Stimulated activated CD4-positive, alpha-beta T cell treated with anti-CD3 and anti-CD28 coated beads, Interleukin-4, amount 100 ng/mL, for 48 hours (primary cell): Measurements from ENCODE around the gene TTR.

Experiments used
- DNase-seq, 2 donors: peaks; one replicate each; pipeline ENCODE4 v3.0.0-alpha.2; 2020; ENCODE audit warnings: low read depth in 2 of 2

The TTR gene

DNA sequence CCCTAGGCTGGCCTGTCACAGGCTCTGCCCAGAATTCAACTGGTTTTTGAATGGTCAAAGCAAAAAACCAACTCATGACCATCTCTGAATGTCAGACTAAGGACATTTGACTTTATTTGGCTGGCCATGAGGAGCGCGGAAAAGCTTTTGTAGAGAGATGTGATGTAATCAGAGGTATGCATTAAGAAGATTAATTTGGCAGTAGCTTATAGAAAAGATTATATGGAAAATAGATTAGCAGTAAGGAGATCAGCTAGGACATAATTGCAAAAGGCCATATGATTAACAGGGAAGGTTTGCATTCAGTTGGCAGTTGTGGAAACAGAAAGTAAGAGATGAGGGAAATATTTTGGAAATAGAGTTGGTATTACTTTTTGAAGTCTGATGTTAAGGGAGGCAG is 12.3 kb upstream of the TTR start:
- DNase-seq, result no peak

DNA sequence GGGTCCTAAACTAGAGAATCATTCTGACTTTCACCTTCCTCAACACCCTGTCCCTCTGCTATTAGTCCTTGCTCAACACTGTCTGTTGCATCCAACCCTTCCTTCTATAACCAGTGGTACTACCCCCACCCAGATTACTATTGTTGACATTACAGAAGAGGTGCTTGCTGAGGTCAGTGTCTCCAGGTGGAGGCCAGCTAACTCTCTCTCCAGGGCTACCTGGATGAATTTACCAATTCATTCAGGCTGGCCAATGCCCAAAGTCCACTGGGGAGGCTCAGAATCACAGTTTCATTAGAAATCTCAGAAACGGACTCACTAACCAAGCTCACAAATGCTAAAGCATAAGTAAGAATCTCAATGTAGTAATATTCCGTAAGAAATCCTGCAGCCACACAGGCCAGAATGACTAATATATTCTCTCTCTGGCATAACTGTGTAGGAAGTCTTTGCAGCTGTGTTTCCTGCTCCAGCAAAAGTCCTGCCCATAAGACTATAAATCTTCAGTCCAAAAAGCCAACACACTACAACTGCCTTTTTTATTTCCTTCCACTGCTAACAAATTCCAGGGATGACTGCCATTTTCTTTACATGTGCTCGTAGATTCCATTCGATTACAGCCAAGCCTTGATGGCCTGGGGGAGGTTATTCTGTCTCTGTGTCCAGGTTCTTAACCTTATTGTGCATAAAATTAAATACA is 10.0 kb upstream of the TTR start:
- DNase-seq, result no peak

DNA sequence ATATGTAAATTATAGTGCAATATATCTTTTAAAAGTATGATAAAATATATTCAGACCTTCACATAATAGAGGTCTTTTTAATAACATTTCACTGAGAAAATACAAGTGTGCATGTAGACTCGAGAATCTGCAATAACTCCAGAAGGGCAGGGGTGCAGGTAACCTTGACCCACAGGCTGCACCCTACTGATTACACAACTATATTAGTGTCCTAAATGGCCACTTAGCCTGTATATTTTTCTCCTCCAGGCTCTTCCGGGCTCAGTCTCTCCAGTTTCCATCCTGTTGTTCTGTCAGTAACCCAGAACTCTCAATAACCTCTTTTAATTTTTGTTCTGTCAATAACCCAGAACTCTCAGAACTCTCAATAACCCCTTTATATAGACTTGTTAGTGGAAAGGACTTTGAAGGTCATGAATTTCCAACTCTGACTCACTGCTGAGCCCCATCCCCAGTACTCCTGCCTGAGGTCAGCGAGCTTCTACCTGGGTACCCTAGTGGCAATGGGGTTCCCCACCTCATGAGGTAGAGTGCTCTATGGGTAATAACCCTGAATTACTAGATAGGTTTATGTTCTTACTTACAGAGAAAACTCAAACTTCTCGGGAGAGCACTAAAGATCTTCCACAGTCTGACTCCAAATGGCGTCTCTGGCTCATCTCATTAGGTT is 8.4 kb upstream of the TTR start:
- DNase-seq, result no peak

DNA sequence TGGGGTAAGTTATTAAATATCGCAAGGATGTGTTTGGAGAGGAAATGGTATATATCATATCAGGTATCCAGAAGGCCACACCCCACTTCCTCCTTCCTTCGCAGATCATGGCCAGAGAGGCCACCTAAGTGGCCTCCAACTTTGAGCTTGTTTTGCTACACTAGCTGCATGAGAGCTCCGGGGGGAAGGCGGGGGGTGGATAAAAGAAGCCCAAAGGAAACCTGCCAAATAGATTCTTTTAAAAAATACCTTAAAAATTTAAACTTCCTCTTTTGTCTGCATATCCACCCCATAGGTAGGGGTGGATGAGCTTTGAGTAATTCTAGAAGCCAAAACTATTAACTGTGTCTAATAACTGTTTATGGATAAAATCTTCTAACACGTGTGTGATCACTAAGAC is 5.7 kb upstream of the TTR start:
- DNase-seq, result no peak

DNA sequence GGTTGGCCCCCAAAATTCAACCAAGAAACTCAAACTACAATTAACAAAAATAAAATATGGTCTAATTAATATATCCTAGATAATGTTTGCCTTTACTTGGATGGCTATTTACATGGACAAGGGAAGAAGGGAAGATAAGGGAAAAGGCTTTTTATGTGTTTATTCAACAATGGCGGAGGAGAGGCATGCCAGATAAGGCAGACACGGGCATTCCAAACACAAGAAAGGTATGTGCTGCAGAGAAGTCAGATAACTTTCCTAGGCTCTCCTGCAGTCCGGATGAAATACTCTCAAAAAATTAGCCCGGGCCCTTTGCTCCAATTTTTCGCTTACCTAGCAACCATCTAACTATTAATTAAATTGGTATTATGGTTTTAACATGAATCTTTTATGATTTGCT is 5.1 kb upstream of the TTR start:
- DNase-seq, result no peak

DNA sequence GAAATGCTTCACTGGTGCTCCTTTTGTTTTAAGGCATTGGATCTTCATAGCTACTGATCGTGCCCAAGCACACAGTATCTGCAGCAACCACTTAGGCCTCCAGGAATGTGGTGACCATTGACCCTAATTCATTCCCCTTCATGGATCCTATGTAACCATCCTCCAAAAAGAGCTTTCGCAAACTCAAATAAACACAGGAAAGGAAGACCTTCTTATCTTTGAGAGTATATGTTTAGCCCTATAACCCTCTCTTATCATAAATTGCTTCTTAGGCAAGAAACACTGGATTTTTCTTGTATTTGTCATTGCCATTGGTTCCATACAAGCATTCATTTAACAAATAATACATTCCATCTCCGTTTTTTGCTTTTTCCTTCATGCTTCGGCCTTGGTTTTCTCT is 4.1 kb upstream of the TTR start:
- no peak for DNase-seq

DNA sequence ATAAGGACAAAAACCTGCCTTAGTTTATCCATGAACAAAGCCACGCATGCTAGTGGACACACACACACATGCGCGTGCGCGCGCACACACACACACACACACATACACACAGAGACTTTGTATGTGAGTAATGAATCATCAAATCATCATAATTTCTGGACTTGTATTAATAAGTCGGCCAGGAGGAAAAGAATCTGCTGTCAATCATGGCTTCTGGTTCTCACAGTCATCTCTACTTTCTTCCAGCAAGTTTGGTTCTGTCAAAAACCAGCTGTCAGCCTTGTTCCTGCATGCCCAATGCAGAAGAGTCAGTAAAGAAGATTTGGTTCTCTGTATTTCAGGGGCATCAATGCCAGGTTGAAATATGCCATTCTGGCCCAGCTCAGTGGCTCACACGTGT is 1.1 kb upstream of the TTR start:
- DNase-seq, result no peak

DNA sequence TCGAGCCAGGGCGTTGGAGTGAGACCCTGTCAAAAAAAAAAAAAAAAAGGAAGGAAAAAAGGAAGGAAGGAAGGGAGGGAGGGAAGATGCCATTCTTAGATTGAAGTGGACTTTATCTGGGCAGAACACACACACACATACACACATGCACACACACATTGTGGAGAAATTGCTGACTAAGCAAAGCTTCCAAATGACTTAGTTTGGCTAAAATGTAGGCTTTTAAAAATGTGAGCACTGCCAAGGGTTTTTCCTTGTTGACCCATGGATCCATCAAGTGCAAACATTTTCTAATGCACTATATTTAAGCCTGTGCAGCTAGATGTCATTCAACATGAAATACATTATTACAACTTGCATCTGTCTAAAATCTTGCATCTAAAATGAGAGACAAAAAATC is 564 bp upstream of the TTR start:
- no peak for DNase-seq

DNA sequence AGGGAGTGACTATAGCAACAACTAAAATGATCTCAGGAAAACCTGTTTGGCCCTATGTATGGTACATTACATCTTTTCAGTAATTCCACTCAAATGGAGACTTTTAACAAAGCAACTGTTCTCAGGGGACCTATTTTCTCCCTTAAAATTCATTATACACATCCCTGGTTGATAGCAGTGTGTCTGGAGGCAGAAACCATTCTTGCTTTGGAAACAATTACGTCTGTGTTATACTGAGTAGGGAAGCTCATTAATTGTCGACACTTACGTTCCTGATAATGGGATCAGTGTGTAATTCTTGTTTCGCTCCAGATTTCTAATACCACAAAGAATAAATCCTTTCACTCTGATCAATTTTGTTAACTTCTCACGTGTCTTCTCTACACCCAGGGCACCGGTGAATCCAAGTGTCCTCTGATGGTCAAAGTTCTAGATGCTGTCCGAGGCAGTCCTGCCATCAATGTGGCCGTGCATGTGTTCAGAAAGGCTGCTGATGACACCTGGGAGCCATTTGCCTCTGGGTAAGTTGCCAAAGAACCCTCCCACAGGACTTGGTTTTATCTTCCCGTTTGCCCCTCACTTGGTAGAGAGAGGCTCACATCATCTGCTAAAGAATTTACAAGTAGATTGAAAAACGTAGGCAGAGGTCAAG is 955 bp downstream of the TTR start:
- DNase-seq, result no peak

DNA sequence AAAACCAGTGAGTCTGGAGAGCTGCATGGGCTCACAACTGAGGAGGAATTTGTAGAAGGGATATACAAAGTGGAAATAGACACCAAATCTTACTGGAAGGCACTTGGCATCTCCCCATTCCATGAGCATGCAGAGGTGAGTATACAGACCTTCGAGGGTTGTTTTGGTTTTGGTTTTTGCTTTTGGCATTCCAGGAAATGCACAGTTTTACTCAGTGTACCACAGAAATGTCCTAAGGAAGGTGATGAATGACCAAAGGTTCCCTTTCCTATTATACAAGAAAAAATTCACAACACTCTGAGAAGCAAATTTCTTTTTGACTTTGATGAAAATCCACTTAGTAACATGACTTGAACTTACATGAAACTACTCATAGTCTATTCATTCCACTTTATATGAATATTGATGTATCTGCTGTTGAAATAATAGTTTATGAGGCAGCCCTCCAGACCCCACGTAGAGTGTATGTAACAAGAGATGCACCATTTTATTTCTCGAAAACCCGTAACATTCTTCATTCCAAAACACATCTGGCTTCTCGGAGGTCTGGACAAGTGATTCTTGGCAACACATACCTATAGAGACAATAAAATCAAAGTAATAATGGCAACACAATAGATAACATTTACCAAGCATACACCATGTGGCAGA is 3.6 kb downstream of the TTR start:
- no peak for DNase-seq

DNA sequence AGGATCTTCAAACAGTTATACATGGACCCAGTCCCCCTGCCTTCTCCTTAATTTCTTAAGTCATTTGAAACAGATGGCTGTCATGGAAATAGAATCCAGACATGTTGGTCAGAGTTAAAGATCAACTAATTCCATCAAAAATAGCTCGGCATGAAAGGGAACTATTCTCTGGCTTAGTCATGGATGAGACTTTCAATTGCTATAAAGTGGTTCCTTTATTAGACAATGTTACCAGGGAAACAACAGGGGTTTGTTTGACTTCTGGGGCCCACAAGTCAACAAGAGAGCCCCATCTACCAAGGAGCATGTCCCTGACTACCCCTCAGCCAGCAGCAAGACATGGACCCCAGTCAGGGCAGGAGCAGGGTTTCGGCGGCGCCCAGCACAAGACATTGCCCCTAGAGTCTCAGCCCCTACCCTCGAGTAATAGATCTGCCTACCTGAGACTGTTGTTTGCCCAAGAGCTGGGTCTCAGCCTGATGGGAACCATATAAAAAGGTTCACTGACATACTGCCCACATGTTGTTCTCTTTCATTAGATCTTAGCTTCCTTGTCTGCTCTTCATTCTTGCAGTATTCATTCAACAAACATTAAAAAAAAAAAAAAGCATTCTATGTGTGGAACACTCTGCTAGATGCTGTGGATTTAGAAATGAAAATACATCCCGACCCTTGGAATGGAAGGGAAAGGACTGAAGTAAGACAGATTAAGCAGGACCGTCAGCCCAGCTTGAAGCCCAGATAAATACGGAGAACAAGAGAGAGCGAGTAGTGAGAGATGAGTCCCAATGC is 4.6 kb downstream of the TTR start:
- DNase-seq, result no peak

DNA sequence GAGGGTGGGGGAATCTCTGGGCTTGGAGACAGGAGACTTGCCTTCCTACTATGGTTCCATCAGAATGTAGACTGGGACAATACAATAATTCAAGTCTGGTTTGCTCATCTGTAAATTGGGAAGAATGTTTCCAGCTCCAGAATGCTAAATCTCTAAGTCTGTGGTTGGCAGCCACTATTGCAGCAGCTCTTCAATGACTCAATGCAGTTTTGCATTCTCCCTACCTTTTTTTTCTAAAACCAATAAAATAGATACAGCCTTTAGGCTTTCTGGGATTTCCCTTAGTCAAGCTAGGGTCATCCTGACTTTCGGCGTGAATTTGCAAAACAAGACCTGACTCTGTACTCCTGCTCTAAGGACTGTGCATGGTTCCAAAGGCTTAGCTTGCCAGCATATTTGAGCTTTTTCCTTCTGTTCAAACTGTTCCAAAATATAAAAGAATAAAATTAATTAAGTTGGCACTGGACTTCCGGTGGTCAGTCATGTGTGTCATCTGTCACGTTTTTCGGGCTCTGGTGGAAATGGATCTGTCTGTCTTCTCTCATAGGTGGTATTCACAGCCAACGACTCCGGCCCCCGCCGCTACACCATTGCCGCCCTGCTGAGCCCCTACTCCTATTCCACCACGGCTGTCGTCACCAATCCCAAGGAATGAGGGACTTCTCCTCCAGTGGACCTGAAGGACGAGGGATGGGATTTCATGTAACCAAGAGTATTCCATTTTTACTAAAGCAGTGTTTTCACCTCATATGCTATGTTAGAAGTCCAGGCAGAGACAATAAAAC is 6.5 kb downstream of the TTR start:
- no peak for DNase-seq

DNA sequence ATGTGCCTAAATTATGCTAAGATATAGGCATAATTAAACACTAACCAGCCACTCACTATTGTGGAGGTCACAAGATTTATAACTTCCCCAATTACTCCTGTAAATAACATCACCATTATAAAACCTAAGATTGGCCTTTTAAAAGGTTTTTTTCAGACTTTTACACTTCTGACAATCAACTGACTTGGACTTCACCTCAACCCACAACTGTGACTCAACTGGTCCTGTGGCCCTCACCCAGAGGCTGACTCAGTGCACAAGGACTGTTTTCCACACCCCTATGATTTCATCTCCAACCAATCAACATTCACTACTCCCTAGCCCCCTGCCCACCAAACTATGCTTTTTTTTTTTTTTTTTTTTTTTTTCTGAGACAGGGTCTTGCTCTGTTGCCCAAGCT is 11.6 kb downstream of the TTR start:
- DNase-seq, result no peak

DNA sequence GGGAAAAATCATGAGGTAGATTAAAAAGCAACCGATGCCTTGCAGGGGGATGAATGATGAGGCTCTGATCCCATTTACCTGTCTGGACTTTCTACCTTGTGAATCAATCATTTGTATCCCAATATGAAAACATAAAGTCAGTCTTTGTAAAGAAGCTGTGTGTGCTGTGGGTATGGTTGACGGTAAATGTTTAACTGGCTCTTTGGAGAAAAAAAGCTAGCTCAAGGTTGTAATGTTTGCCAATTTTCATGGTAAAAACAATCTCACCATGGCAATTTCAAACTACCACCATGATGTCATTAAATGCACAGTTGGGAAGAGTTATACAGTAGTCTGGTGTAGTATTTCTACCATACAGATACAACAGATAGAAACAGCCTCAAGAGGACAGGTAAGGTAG is 14.6 kb downstream of the TTR start:
- DNase-seq, result no peak

DNA sequence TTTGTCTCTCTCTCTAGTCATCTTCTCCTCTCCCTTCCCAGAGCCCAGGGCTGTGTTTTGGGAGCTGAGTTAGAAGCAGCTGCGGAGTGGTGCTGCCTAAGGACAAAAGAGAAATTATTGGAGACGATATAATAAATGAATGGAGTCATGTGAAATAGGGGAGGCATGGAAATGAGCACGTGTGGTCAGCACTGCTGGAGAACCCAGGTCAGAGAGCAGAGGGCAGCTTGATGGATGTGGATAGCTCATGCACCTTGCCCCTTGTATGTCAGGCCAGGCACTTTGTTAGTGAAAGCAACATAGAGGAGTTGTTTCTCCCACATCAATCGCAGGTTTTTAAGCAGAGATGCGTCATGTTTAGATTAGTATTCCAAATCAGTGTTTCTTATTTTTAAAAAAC is 15.7 kb downstream of the TTR start:
- no peak for DNase-seq

DNA sequence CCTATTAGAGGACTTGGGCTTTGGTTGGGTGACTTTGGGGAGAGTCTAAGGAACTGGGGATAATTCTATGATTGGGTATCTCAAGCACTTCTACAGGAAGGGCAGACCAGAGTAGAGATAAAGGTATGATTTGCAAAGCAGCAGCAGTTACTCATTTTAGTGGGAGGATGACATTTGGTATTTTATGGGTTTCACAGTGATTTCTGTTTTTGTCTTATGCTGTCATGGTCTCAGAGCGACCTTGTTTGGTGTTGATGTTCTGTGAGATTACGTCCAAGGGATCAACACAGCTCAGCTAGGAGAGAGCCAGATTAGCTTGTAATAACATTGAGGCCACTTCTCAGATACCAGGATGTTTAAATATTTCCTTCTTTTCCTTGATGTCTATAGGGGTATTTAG is 18.2 kb downstream of the TTR start:
- DNase-seq, result no peak

DNA sequence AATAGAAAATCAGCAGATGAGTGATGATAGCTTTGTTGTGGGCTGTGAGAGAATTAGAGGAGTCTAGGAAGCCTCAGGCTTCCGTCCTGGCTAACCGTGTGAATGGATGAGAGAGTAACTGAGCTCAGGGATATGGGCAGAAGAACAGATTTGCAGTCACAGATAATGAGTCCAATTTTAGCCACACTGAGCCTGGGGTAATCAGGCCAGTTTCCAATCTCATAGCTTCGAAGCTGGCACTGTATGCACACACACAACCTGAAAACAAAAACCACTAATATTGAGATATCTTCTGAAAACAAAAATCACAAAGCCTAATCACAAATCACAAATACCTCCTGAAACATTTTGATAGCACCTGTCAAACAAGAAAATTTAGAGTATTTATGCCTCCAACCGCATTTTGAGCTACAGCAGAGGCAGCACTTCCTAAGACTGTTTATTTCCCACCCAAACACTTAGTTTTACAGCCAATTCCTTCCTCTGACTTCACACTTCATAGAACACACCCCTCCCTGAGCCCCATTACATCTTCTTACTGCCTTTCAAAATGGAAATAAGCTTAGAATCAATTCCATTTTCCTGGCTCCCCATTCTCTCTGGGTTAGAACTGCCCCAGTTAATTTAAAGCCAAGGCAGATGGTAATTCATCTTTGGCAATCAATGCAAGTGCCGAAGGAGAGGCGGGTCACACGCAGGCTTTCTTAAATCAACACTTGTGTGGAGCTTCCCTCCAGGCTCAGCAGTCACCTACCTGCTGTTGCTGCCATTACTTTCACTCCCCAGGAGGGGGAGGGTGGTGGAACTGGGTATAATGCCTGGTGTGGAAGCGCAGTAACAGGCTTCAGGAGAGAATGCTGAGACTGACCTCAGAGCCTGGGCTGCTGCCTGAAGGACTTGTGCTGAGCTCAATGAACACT is 18.9 kb downstream of the TTR start:
- DNase-seq, result no peak

DNA sequence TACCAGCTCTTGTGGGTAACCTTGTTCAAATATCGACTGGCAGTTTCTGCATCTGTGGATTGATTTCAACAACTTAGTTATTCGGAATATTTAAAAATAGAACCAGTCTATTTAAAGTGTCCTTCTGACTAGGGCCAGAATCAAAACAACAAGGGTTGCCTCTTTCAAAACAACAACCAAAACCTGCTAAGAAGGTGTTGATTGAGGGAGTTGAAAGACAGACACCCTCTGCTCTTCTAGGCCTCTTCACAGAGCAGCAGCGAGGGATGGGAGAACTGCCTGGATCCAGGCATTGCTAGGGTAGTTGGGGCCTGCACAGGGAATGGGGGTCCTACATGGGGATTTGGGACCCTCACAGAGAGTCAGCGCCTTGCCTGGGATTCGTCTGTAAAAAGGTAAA is 19.8 kb downstream of the TTR start:
- no peak for DNase-seq

DNA sequence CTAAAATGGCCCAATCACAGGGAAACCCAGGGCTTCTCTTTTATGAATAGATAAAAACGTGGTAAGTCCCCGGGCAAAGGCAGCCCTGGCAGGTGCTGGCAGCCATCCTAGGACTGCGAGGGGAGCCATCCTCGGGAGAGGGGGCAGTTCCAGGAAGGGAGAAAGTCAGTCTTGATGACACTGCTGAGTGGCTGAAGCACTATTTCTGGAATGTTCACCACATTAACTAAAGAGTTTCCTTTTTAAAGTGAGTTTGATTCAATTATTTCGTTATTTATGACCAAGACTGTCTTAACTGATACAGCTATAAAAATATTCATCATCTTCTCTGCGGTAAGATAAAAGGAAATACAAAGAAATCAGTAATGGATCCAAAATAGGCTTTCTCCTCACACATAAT is 20.4 kb downstream of the TTR start:
- no peak for DNase-seq

DNA sequence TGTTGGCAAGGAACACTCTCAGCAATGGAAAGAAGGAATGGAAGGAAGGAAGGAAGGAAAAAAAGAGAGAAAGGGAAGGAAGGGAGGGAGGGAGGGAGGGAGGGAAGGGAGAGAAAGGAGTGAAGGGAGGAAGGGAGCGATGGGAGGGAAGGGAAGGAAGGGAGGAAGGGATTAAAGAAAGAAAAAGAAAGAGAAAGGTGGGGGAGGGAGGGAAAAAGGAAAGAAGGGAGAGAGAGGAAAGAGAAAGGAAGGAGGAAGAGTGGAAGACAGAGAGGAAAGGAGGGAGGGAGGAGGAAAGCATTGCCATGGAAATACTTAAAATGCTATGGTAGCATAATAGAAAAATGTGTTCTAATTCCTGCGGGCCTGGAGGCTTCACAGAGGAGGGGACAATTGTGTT is 22.4 kb downstream of the TTR start:
- no peak for DNase-seq
